Retinal pigment epithelial cell (primary cell): ENCODE measurements around the gene PLA2G2D.

Experiments used
- DNase-seq: peaks from one replicate; pipeline ENCODE4 v3.0.0-alpha.2; 2010; ENCODE audit warnings: low read depth
- H3K4me3 ChIP-seq: 2 replicates; pipeline ENCODE4 v1.5.1; 2011; ENCODE audit warnings: mild to moderate bottlenecking, low read length, control low read depth, moderate library complexity
- CTCF ChIP-seq: conservative IDR thresholded peaks from 2 replicates; pipeline ENCODE4 v1.5.1; 2011; ENCODE audit warnings: low read depth, low read length, control low read depth, inconsistent platforms

The PLA2G2D gene

GRCh38 chr1:20115916-20116315 lies 3.4 kb downstream of the PLA2G2D start:
- no peak overlapping the region for H3K4me3 ChIP-seq
- TF ChIP-seq CTCF, result no peak
- DNase-seq, result no peak

GRCh38 chr1:20115479-20115878 lies 3.9 kb downstream of the PLA2G2D start:
- H3K4me3 ChIP-seq, result no peak overlapping the region
- no peak for DNase-seq
- peak; percentile 10 for TF ChIP-seq CTCF

DNA sequence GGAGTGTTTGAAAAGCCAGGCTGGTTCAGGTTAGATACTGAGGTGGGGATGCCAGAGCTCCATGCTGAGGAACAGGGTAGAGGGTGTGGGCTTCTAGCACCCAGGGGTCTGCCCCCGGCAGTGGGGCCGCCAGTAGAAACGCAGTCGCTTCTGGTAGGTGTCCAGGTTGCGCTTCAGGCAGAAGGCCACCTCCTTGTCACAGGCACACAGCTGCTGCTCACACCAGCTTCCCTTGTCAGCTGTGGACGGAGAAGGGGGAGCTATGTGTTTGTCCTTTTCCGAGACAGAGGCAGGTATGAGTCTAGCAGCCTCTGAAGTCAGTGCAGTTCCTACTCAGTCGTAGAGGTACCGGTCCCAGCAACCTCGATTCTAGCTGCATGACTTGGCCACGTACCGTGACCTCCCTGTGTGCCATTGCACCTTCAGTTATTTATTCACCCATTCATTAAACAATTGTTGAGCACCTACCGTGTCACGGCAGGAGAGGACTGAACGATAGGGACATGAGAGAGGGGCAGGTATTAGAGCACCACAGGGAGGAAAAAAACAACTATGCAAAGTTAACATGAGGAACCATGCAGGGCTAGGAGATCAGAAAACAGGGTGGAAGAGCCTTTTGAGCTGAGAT lies 5.2 kb downstream of the PLA2G2D start:
- no peak overlapping the region for H3K4me3 ChIP-seq
- DNase-seq, result no peak
- TF ChIP-seq CTCF, result no peak

GRCh38 chr1:20112279-20113000 lies 6.9 kb downstream of the PLA2G2D start:
- no peak for TF ChIP-seq CTCF
- no peak overlapping the region for H3K4me3 ChIP-seq
- no peak for DNase-seq

DNA sequence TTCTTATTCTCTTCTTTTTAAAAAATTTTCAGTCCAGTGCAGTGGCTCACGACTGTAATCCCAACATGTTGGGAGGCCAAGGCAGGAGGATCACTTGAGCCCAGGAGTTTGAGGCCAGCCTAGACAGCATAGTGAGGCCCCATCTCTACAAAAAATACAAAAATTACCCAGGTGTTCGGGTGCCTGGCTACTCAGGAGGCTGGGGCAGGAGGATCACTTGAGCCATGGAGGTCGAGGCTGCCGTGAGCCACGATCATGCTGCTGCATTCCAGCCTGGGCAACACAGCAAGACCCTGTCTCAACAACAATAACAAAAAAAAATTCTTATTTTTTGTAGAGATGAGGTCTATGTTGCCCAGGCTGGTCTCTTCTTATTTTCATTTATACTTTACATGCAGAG lies 7.9 kb downstream of the PLA2G2D start:
- TF ChIP-seq CTCF, result no peak
- DNase-seq, result no peak
- H3K4me3 ChIP-seq, result no peak overlapping the region

GRCh38 chr1:20110679-20111078 lies 8.7 kb downstream of the PLA2G2D start:
- no peak for TF ChIP-seq CTCF
- no peak overlapping the region for H3K4me3 ChIP-seq
- peak; percentile 56 for DNase-seq
